ENCODE data around the gene SLC9A9. TPM values are rescaled to one million over a fixed set of nuclear protein-coding genes. Genes with fewer than 3 reads are reported as not detected.

Gene SLC9A9
- total and polyA plus RNA-seq, 2 of the 8 experiments (the other 6 are each of a cell fraction or from before 2014, with no cell fraction given): 0.48 to 1.1 TPM

DNA sequence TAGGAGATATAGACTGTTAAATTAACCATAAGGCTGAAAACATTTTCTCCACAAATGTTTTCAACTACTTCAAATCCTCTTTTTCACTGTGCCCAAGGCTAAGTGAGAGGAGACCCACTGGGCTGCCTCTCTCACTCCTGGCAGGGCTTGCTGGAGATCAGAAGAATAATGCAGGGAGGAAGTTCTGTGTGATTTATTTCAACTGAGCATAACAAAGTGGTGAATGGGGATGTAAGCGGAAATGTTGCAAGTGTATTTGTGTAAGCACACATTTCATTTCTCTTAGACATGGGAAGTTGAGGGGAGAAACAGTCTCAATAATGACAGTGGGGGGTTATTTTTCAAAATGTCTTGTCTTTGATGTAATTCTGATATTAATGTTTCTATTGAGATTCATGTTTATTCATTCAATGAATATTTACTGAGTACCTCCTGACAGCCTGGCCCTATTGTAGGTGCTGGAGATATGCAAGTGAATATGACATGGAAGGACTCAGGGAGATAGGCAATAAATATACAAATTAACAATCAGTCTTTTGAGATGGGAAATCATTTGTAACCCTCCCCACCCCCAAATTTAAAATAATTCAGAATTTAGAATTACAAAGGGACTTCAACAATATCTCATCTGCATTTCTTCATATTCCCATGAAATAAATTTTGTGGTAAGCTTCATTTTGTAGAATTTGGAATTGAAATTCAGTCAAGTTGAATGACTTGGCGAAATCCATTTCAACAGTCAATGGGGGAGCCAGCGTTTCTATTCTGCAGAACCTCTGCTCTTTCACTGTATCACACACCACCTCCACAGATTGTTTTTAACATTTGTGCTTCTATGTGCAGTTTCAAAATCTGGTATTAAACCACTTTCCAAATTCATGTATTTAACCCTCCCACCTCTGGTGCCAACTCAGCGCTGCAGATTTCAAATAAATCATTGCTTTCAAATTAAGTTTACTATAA, 247.2 kb downstream of the SLC9A9 start:
- Histone ChIP-seq H2BK15ac (ENCODE audit: low read length) (no peak overlapping the region), H3K4me1 (replicated peaks in 1 of 4; ENCODE audit: control insufficient read depth in 3 of 4, insufficient read depth in 4 of 4, low read length in 3 of 4) (peaks cover 5 to 20% (median 14%) of the 10 kb centered on the region in 4 experiments), H3K4me3 (ENCODE audit: extremely low read depth in 1 of 4, insufficient read depth in 2 of 4, low read depth in 3 of 4, low read length in 4 of 4) (no peak overlapping the region), H2BK5ac (ENCODE audit: low read depth, low read length) (no peak overlapping the region), H3K79me2 (ENCODE audit: control insufficient read depth in 1 of 2, insufficient read depth in 2 of 2, low read length in 2 of 2) (no peaks in the 10 kb centered on the region), H2BK20ac (ENCODE audit: low read length) (no peak overlapping the region), H3K9me3 (ENCODE audit: insufficient read depth in 2 of 2, low read depth in 1 of 2, low read length in 1 of 2) (no peaks in the 10 kb centered on the region), H3K14ac (ENCODE audit: insufficient read length) (no peak overlapping the region), H4K91ac (replicated peaks; ENCODE audit: insufficient read length, low read length) (no peak overlapping the region), H3K56ac (replicated peaks; ENCODE audit: insufficient read length, low read depth, low read length) (no peak overlapping the region), H3K27ac (ENCODE audit: low read depth, low read length) (no peak overlapping the region), H2BK12ac (ENCODE audit: low read depth, low read length) (0 out of 2 replicates have a peak overlapping the region, but pooled peaks have one; percentile 32), H4K20me1 (replicated peaks in 1 of 2; ENCODE audit: control insufficient read depth in 1 of 2, insufficient read depth in 2 of 2, low read length in 2 of 2) (no peaks in the 10 kb centered on the region), H2AFZ (ENCODE audit: low read length) (no peak overlapping the region), H3K9ac (replicated peaks in 1 of 4; ENCODE audit: extremely low read depth in 1 of 4, low read depth in 3 of 4, low read length in 3 of 4) (no peak overlapping the region), H3K4me2 (ENCODE audit: insufficient read depth in 1 of 2, low read depth in 2 of 2, low read length in 2 of 2) (no peak overlapping the region), H3K23me2 (ENCODE audit: low read depth, low read length) (no peaks in the 10 kb centered on the region), H2AK5ac (ENCODE audit: low read depth, low read length) (no peak overlapping the region), H4K8ac (ENCODE audit: extremely low read depth, insufficient read depth, low read length) (no peak overlapping the region), H4K5ac (ENCODE audit: insufficient read length, low read depth, low read length) (no peak overlapping the region), H3K18ac (ENCODE audit: extremely low read depth, low read length) (no peak overlapping the region), H3K4ac (replicated peaks; ENCODE audit: insufficient read length, low read depth, low read length) (no peak overlapping the region), H3K36me3 (ENCODE audit: control insufficient read depth in 2 of 4, insufficient read depth in 4 of 4, low read length in 3 of 4) (no peaks in the 10 kb centered on the region), H3K23ac (ENCODE audit: insufficient read length) (no peak overlapping the region), H3K79me1 (ENCODE audit: low read depth, low read length) (no peaks in the 10 kb centered on the region), H3K27me3 (replicated peaks in 1 of 4; ENCODE audit: control insufficient read depth in 3 of 4, extremely low read depth in 1 of 4, insufficient read depth in 3 of 4, low read length in 3 of 4) (no peaks in the 10 kb centered on the region), H2BK120ac (replicated peaks; ENCODE audit: low read depth, low read length) (no peak overlapping the region)
- TF ChIP-seq SIX5 (IDR thresholded peaks at IDR 0.05; ENCODE audit: low read depth, low read length): no peak
- no peak for TF ChIP-seq JUN (IDR thresholded peaks at IDR 0.05; ENCODE audit: low read depth, low read length)
- TF ChIP-seq TEAD4 (IDR thresholded peaks at IDR 0.05; ENCODE audit: low read depth, low read length): no peak
- TF ChIP-seq GABPA (IDR thresholded peaks at IDR 0.05; ENCODE audit: borderline replicate concordance, insufficient read depth, low read length): no peak
- TF ChIP-seq, protein P1, sequence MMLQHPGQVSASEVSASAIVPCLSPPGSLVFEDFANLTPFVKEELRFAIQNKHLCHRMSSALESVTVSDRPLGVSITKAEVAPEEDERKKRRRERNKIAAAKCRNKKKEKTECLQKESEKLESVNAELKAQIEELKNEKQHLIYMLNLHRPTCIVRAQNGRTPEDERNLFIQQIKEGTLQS (IDR thresholded peaks at IDR 0.05; ENCODE audit: insufficient read depth, low read depth, low read length): no peak
- TF ChIP-seq BCL11A (IDR thresholded peaks at IDR 0.05; ENCODE audit: low read depth in 2 of 2, low read length in 2 of 2): no peak
- no peak for TF ChIP-seq SRF (IDR thresholded peaks at IDR 0.05; ENCODE audit: low read depth, low read length)
- no peak for TF ChIP-seq SIRT6 (IDR thresholded peaks at IDR 0.05; ENCODE audit: low read length)
- 77% methylated on average over 4 of the region's 4 CpGs; no CpG with 5 or more reads in 1 of the 2 experiments for WGBS, 2 experiments (ENCODE audit: extremely low coverage in 1 of 2, insufficient coverage in 1 of 2, insufficient read length in 1 of 2, insufficient replicate concordance in 2 of 2, low coverage in 1 of 2, low lambda C conversion rate in 2 of 2, missing lambda C conversion rate in 1 of 2)
- FAIRE-seq (no peak), DNase-seq (ENCODE audit: low read depth in 1 of 2, low spot score in 2 of 2) (no peak)
- CTCF ChIA-PET (ENCODE audit: partially characterized antibody): interaction anchor here (1.2 kb wide), 1 partner anchor 50 kb away, joined by 3 read pairs; no protein-coding TSS in a partner anchor
- POLR2A ChIA-PET (ENCODE audit: partially characterized antibody): no interaction called here
